ENCODE data around the gene FDX2.

DNA sequence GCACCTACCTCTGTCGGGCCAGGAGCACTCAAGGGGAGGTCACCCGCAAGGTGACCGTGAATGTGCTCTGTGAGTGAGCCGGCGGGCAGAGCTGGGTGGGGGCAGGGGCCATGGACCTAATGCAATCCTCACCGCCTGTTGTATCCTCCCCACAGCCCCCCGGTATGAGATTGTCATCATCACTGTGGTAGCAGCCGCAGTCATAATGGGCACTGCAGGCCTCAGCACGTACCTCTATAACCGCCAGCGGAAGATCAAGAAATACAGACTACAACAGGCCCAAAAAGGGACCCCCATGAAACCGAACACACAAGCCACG is 30.9 kb downstream of the FDX2 start:
- TF ChIP-seq, protein P1, sequence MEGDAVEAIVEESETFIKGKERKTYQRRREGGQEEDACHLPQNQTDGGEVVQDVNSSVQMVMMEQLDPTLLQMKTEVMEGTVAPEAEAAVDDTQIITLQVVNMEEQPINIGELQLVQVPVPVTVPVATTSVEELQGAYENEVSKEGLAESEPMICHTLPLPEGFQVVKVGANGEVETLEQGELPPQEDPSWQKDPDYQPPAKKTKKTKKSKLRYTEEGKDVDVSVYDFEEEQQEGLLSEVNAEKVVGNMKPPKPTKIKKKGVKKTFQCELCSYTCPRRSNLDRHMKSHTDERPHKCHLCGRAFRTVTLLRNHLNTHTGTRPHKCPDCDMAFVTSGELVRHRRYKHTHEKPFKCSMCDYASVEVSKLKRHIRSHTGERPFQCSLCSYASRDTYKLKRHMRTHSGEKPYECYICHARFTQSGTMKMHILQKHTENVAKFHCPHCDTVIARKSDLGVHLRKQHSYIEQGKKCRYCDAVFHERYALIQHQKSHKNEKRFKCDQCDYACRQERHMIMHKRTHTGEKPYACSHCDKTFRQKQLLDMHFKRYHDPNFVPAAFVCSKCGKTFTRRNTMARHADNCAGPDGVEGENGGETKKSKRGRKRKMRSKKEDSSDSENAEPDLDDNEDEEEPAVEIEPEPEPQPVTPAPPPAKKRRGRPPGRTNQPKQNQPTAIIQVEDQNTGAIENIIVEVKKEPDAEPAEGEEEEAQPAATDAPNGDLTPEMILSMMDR (IDR thresholded peaks at IDR 0.05): no peak
- no peak for TF ChIP-seq POLR2A (IDR thresholded peaks at IDR 0.05)
